ENCODE results near the gene ZNF574. TPM values are rescaled to one million over a fixed set of nuclear protein-coding genes. Genes with fewer than 3 reads are reported as not detected.

Gene ZNF574
- total RNA-seq, 1 experiment from 2014 or later: 24.6 TPM

DNA sequence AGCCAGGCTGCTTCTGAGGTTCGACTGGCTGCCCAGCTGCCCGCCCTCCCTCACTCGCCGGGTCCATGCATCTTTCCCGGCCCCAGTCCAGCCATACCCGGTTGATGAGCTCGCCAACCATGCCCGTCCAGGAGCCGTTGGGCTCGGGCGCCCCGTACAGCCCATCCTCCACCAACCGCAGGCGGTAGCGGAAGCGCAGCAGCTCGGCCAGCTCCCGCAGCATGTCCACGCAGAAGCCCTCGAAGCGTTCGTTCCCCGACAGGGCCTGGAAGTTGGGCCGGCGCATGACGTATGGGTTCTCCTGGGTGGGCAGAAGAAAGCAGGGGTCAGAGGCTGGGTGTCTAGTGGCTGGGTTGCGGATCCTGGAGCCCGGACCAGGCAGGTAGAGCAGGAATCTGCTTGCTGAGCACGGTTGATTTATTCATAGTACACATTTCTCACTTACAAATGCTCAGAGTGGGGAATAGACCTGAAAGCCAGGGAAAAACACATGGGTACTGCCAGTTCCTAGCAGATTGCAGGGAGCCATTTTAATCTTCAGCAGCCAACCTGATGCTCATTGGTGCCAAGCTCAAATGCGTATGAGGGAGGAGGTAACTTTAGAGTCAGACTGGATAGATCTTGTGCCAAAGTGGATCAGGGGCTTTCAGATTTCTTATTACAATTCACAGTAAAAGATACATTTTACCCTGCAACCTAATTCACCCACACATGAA, 33.4 kb upstream of the ZNF574 start:
- no TSS peak for BruUV-seq (replicated peaks)
- POLR2A ChIA-PET: no interaction called here

More for the DNA sequence above, 33.4 kb upstream of the ZNF574 start:
- Histone ChIP-seq H3K27me3 (ENCODE audit: insufficient read depth, low read length) (no peaks in the 10 kb centered on the region), H2AFZ (ENCODE audit: low read depth, low read length, poor library complexity, severe bottlenecking) (no peak overlapping the region), H3K9me3 (ENCODE audit: control insufficient read depth in 1 of 2, insufficient read depth in 1 of 2, low read depth in 1 of 2, low read length in 2 of 2) (no peaks in the 10 kb centered on the region), H3K36me3 (ENCODE audit: control insufficient read depth in 1 of 2, insufficient read depth in 2 of 2, low read length in 2 of 2) (no peaks in the 10 kb centered on the region), H3K9ac (ENCODE audit: low read length) (no peak overlapping the region), H4K20me1 (ENCODE audit: insufficient read depth) (no peaks in the 10 kb centered on the region), H3K4me3 (replicated peaks in 1 of 2; ENCODE audit: low read depth in 1 of 2, low read length in 2 of 2) (no peak overlapping the region), H3K4me1 (ENCODE audit: control insufficient read depth in 1 of 2, insufficient read depth in 2 of 2, low read length in 2 of 2) (no peaks in the 10 kb centered on the region), H3K9me2 (ENCODE audit: insufficient read depth) (no peaks in the 10 kb centered on the region), H3K27ac (ENCODE audit: low read depth, low read length) (no peak overlapping the region), H3K4me2 (ENCODE audit: low read length) (no peak overlapping the region), H3K79me2 (ENCODE audit: insufficient read depth, low read length) (no peaks in the 10 kb centered on the region)
- TF ChIP-seq EZH2 (IDR thresholded peaks at IDR 0.05): no peak
- no peak for TF ChIP-seq FOSL1 (IDR thresholded peaks at IDR 0.05; ENCODE audit: low read depth)
- TF ChIP-seq SRF (IDR thresholded peaks at IDR 0.05; ENCODE audit: low read depth): no peak
- TF ChIP-seq, protein P1, sequence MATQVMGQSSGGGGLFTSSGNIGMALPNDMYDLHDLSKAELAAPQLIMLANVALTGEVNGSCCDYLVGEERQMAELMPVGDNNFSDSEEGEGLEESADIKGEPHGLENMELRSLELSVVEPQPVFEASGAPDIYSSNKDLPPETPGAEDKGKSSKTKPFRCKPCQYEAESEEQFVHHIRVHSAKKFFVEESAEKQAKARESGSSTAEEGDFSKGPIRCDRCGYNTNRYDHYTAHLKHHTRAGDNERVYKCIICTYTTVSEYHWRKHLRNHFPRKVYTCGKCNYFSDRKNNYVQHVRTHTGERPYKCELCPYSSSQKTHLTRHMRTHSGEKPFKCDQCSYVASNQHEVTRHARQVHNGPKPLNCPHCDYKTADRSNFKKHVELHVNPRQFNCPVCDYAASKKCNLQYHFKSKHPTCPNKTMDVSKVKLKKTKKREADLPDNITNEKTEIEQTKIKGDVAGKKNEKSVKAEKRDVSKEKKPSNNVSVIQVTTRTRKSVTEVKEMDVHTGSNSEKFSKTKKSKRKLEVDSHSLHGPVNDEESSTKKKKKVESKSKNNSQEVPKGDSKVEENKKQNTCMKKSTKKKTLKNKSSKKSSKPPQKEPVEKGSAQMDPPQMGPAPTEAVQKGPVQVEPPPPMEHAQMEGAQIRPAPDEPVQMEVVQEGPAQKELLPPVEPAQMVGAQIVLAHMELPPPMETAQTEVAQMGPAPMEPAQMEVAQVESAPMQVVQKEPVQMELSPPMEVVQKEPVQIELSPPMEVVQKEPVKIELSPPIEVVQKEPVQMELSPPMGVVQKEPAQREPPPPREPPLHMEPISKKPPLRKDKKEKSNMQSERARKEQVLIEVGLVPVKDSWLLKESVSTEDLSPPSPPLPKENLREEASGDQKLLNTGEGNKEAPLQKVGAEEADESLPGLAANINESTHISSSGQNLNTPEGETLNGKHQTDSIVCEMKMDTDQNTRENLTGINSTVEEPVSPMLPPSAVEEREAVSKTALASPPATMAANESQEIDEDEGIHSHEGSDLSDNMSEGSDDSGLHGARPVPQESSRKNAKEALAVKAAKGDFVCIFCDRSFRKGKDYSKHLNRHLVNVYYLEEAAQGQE (IDR thresholded peaks at IDR 0.05; ENCODE audit: low read depth): no peak
- TF ChIP-seq, protein P2, sequence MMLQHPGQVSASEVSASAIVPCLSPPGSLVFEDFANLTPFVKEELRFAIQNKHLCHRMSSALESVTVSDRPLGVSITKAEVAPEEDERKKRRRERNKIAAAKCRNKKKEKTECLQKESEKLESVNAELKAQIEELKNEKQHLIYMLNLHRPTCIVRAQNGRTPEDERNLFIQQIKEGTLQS (IDR thresholded peaks at IDR 0.05): no peak
- no peak for TF ChIP-seq EZH2phosphoT487 (IDR thresholded peaks at IDR 0.05; ENCODE audit: borderline replicate concordance)
- TF ChIP-seq ZNF274 (IDR thresholded peaks at IDR 0.05; ENCODE audit: low read depth, low read length): no peak
- no peak for TF ChIP-seq POLR2A (IDR thresholded peaks at IDR 0.05; ENCODE audit: borderline replicate concordance, extremely low read depth, insufficient read depth, insufficient read length)
- TF ChIP-seq SIN3A (IDR thresholded peaks at IDR 0.05; ENCODE audit: low read depth): no peak
- no peak for TF ChIP-seq TCF7L2 (IDR thresholded peaks at IDR 0.05; ENCODE audit: borderline replicate concordance, extremely low read depth, insufficient read depth, insufficient read length)
- no peak for TF ChIP-seq ZFX (IDR thresholded peaks at IDR 0.05)
- TF ChIP-seq CBX3 (IDR thresholded peaks at IDR 0.05; ENCODE audit: low read depth): no peak
- TF ChIP-seq SP1 (IDR thresholded peaks at IDR 0.05; ENCODE audit: low read depth): no peak
- TF ChIP-seq, protein P3, sequence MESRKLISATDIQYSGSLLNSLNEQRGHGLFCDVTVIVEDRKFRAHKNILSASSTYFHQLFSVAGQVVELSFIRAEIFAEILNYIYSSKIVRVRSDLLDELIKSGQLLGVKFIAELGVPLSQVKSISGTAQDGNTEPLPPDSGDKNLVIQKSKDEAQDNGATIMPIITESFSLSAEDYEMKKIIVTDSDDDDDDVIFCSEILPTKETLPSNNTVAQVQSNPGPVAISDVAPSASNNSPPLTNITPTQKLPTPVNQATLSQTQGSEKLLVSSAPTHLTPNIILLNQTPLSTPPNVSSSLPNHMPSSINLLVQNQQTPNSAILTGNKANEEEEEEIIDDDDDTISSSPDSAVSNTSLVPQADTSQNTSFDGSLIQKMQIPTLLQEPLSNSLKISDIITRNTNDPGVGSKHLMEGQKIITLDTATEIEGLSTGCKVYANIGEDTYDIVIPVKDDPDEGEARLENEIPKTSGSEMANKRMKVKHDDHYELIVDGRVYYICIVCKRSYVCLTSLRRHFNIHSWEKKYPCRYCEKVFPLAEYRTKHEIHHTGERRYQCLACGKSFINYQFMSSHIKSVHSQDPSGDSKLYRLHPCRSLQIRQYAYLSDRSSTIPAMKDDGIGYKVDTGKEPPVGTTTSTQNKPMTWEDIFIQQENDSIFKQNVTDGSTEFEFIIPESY (IDR thresholded peaks at IDR 0.05; ENCODE audit: extremely low read depth, insufficient replicate concordance, low read length): no peak
- TF ChIP-seq, protein P4, sequence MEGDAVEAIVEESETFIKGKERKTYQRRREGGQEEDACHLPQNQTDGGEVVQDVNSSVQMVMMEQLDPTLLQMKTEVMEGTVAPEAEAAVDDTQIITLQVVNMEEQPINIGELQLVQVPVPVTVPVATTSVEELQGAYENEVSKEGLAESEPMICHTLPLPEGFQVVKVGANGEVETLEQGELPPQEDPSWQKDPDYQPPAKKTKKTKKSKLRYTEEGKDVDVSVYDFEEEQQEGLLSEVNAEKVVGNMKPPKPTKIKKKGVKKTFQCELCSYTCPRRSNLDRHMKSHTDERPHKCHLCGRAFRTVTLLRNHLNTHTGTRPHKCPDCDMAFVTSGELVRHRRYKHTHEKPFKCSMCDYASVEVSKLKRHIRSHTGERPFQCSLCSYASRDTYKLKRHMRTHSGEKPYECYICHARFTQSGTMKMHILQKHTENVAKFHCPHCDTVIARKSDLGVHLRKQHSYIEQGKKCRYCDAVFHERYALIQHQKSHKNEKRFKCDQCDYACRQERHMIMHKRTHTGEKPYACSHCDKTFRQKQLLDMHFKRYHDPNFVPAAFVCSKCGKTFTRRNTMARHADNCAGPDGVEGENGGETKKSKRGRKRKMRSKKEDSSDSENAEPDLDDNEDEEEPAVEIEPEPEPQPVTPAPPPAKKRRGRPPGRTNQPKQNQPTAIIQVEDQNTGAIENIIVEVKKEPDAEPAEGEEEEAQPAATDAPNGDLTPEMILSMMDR (IDR thresholded peaks at IDR 0.05 in 2 of 3, conservative IDR thresholded peaks at IDR 0.05 in 1 of 3; ENCODE audit: borderline replicate concordance in 1 of 3, insufficient read depth in 1 of 3, low read depth in 2 of 3, low read length in 2 of 3): no peak
- TF ChIP-seq, protein P5, sequence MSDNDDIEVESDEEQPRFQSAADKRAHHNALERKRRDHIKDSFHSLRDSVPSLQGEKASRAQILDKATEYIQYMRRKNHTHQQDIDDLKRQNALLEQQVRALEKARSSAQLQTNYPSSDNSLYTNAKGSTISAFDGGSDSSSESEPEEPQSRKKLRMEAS (IDR thresholded peaks at IDR 0.05): no peak
- no peak for TF ChIP-seq EGR1 (IDR thresholded peaks at IDR 0.05; ENCODE audit: low read depth)
- no peak for TF ChIP-seq RAD21 (IDR thresholded peaks at IDR 0.05; ENCODE audit: low read depth)
- TF ChIP-seq ELF1 (IDR thresholded peaks at IDR 0.05; ENCODE audit: borderline replicate concordance, low read depth): no peak
- intact Hi-C loops (cut with micrococcal nuclease): no loop called here
- ChIA-PET RAD21 (ENCODE audit: low non-redundant PET in 1 of 2, low total read pairs in 2 of 2, uncharacterized antibody in 2 of 2, unreplicated experiment in 2 of 2) (no interaction called here), CTCF (interaction anchor here (1.8 kb wide), 2 partner anchors 8 to 14 kb away, joined by 5 to 6 read pairs; no protein-coding TSS in a partner anchor)
- ATAC-seq (no peak), DNase-seq (ENCODE audit: low read depth, low spot score) (no peak)

Measured in HCT116 (cell line).